ENCODE data around the gene MUC3A.

DNA sequence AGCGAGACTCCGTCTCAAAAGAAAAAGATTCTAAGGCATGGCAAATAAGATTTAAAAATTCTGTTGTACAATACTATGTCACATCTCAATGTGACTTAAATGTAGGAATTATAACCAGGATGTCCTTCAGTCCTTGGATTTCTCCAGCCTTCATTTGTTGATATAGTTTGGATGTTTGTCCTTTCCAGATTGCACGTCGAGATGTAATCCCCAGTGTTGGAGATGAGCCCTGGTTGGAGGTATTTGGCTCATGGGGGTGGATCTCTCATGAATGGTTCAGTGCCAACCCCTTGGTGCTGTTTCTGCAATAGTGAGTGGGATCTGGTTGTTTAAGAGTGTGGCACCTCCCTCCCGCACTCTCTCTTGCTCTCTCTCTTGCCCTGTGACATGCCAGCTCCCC, 40.8 kb upstream of the MUC3A start:
- TF ChIP-seq, protein P1, sequence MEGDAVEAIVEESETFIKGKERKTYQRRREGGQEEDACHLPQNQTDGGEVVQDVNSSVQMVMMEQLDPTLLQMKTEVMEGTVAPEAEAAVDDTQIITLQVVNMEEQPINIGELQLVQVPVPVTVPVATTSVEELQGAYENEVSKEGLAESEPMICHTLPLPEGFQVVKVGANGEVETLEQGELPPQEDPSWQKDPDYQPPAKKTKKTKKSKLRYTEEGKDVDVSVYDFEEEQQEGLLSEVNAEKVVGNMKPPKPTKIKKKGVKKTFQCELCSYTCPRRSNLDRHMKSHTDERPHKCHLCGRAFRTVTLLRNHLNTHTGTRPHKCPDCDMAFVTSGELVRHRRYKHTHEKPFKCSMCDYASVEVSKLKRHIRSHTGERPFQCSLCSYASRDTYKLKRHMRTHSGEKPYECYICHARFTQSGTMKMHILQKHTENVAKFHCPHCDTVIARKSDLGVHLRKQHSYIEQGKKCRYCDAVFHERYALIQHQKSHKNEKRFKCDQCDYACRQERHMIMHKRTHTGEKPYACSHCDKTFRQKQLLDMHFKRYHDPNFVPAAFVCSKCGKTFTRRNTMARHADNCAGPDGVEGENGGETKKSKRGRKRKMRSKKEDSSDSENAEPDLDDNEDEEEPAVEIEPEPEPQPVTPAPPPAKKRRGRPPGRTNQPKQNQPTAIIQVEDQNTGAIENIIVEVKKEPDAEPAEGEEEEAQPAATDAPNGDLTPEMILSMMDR (IDR thresholded peaks at IDR 0.05), result no peak
- TF ChIP-seq CHD2 (IDR thresholded peaks at IDR 0.05; ENCODE audit: low read length, partially characterized antibody) (no peak), EZH2phosphoT487 (IDR thresholded peaks at IDR 0.05; ENCODE audit: borderline replicate concordance, low read depth) (no peak), EP300 (IDR thresholded peaks at IDR 0.05; ENCODE audit: borderline replicate concordance in 1 of 2, low read depth in 1 of 2, low read length in 1 of 2) (no peak), ELF1 (IDR thresholded peaks at IDR 0.05) (no peak)
